HCT116 (cell line): ENCODE results near the gene RHOG. TPM values are rescaled to one million over a fixed set of nuclear protein-coding genes. Genes with fewer than 3 reads are reported as not detected.
"Not testable (repeated sequence)": the region's sequence is repeated elsewhere in the genome, so short reads cannot be mapped to it uniquely, and the experiment has no call there.

Experiments used
- ATAC-seq: fragments of 200-7000 bp; cut with Tn5 transposase; 2 replicates; pipeline ENCODE4 v1.9.1; 2020; ENCODE audit warnings: mild to moderate bottlenecking, moderate library complexity
- BruUV-seq: library from RNA; stranded (reverse); fragments of 400-500 nt; replicated peaks from 2 replicates; lab custom pipeline; 2021; lab: Mats Ljungman, UMichigan
- CTCF ChIA-PET: fragments of 300-600 bp; sonication (Branson Sonifier 250); formaldehyde crosslinking; loops from one replicate; lab custom pipeline; 2021; ENCODE audit warnings: antibody characterized with exemption; lab: Charles Lee
- POLR2A ChIA-PET: fragments of 300-600, 350-600 bp; sonication (Branson Sonifier 250); formaldehyde crosslinking; loops from one replicate; lab custom pipeline; 2021; ENCODE audit warnings: antibody characterized with exemption; lab: Charles Lee
- RAD21 ChIA-PET, 2 experiments: fragments of 300-600 bp; sonication (Branson Sonifier 250); formaldehyde crosslinking; loops; one replicate each; lab custom pipeline; 2023; ENCODE audit warnings: low total read pairs in 2 of 2; ENCODE audit not compliant: uncharacterized antibody in 2 of 2, unreplicated experiment in 2 of 2, low non-redundant PET in 1 of 2; lab: Charles Lee
- DNase-seq: peaks from one replicate; pipeline ENCODE4 v3.0.0-alpha.2; 2010; ENCODE audit warnings: low read depth, low spot score
- H2AFZ ChIP-seq: fragments of 200-600 bp; shearing (Covaris generic), sonication (generic); 2 replicates; pipeline ENCODE4 v1.6.1; 2017; ENCODE audit warnings: low read depth, mixed run types, mixed read lengths, antibody characterized with exemption, low read length; ENCODE audit not compliant: poor library complexity, severe bottlenecking
- H3K27ac ChIP-seq: 2 replicates; pipeline ENCODE4 v1.5.1; 2012; ENCODE audit warnings: low read depth, low read length
- H3K27me3 ChIP-seq: fragments of 200-600 bp; sonication (generic); 2 replicates; pipeline ENCODE4 v1.6.1; 2016; ENCODE audit warnings: mixed run types, low read length, mixed read lengths; ENCODE audit not compliant: insufficient read depth
- H3K36me3 ChIP-seq, 2 experiments: fragments of 200-500 bp in 1 of 2; fragments of 200-600 bp in 1 of 2; sonication (Bioruptor generic) in 1 of 2; sonication (generic) in 1 of 2; 2 replicates each; pipeline versions ENCODE4 v1.5.1 to v1.6.1; 2014 to 2016; ENCODE audit warnings: low read length in 2 of 2, inconsistent platforms in 1 of 2, mixed read lengths in 1 of 2, mixed run types in 1 of 2; ENCODE audit not compliant: insufficient read depth in 2 of 2, control insufficient read depth in 1 of 2
- H3K4me1 ChIP-seq, 2 experiments: fragments of 200-600 bp in 1 of 2; sonication (generic) in 1 of 2; 2 replicates each; pipeline versions ENCODE4 v1.5.1 to v1.6.1; 2012 to 2017; ENCODE audit warnings: low read length in 2 of 2, inconsistent platforms in 1 of 2, mild to moderate bottlenecking in 1 of 2, mixed read lengths in 1 of 2, mixed run types in 1 of 2, moderate library complexity in 1 of 2; ENCODE audit not compliant: insufficient read depth in 2 of 2, control insufficient read depth in 1 of 2
- H3K4me2 ChIP-seq: fragments of 200-600 bp; sonication (generic); 2 replicates; pipeline ENCODE4 v1.6.1; 2017; ENCODE audit warnings: mixed run types, low read length, mixed read lengths
- H3K4me3 ChIP-seq, 2 experiments: fragments of 200-600 bp in 1 of 2; sonication (generic) in 1 of 2; replicated peaks in 1 of 2; 2 replicates each; pipeline ENCODE4 v1.5.1; 2011 to 2016; ENCODE audit warnings: low read length in 2 of 2, control low read depth in 1 of 2, low read depth in 1 of 2, mild to moderate bottlenecking in 1 of 2, mixed read lengths in 1 of 2, mixed run types in 1 of 2
- H3K79me2 ChIP-seq: fragments of 200-600 bp; sonication (generic); 2 replicates; pipeline ENCODE4 v1.6.1; 2017; ENCODE audit warnings: mild to moderate bottlenecking, mixed run types, low read length, moderate library complexity, mixed read lengths; ENCODE audit not compliant: insufficient read depth
- H3K9ac ChIP-seq: fragments of 200-600 bp; sonication (generic); 2 replicates; pipeline ENCODE4 v1.6.1; 2016; ENCODE audit warnings: low read length, mixed read lengths
- H3K9me2 ChIP-seq: fragments of 200-600 bp; sonication (generic), shearing (Covaris generic); 2 replicates; pipeline ENCODE4 v1.6.1; 2017; ENCODE audit warnings: mixed run types, mild to moderate bottlenecking, moderate library complexity; ENCODE audit not compliant: insufficient read depth
- H3K9me3 ChIP-seq, 2 experiments: fragments of 200-500 bp in 1 of 2; fragments of 200-600 bp in 1 of 2; sonication (Bioruptor generic) in 1 of 2; sonication (generic) in 1 of 2; 2 replicates each; pipeline ENCODE4 v1.6.1; 2014 to 2017; ENCODE audit warnings: low read length in 2 of 2, mixed read lengths in 2 of 2, inconsistent platforms in 1 of 2, low read depth in 1 of 2, mild to moderate bottlenecking in 1 of 2, mixed run types in 1 of 2, moderate library complexity in 1 of 2; ENCODE audit not compliant: control insufficient read depth in 1 of 2, insufficient read depth in 1 of 2
- H4K20me1 ChIP-seq: fragments of 200-600 bp; sonication (generic), shearing (Covaris generic); 2 replicates; pipeline ENCODE4 v1.6.1; 2017; ENCODE audit warnings: mixed run types, mild to moderate bottlenecking, moderate library complexity; ENCODE audit not compliant: insufficient read depth
- EZH2 ChIP-seq: fragments of 200-600 bp; sonication (generic); IDR thresholded peaks from 2 replicates; pipeline ENCODE4 v1.6.1; 2017; ENCODE audit warnings: antibody characterized with exemption, mixed run types
- EZH2phosphoT487 ChIP-seq: fragments of 200-600 bp; IDR thresholded peaks from 2 replicates; pipeline ENCODE4 v1.6.1; 2018; ENCODE audit warnings: antibody characterized with exemption, borderline replicate concordance
- JUND ChIP-seq: IDR thresholded peaks from 2 replicates; pipeline ENCODE4 v1.6.1; 2012
- POLR2A ChIP-seq: IDR thresholded peaks from 2 replicates; pipeline ENCODE4 v1.7.0; 2011; ENCODE audit warnings: borderline replicate concordance; ENCODE audit not compliant: insufficient read depth, insufficient read length; ENCODE audit errors: extremely low read depth
- RAD21 ChIP-seq: IDR thresholded peaks from 2 replicates; pipeline ENCODE4 v1.6.1; 2012; ENCODE audit warnings: low read depth, mild to moderate bottlenecking
- SP1 ChIP-seq: IDR thresholded peaks from 2 replicates; pipeline ENCODE4 v1.6.1; 2012; ENCODE audit warnings: low read depth
- intact Hi-C: fragments of 100-400 bp; cut with micrococcal nuclease; formaldehyde crosslinking; loops from 2 replicates; pipeline ENCODE4 v1.10.0; 2022
- total RNA-seq: library from RNA; stranded (reverse); gene quantifications from one replicate; pipeline ENCODE4 v1.2.1, GENCODE V29; 2021; ENCODE audit not compliant: unreplicated experiment
- TF ChIP-seq, protein P1 (sequence below): IDR thresholded peaks from 2 replicates; pipeline ENCODE4 v1.6.1; 2011; ENCODE audit warnings: mild to moderate bottlenecking, low read length, moderate library complexity; ENCODE audit not compliant: insufficient replicate concordance; ENCODE audit errors: extremely low read depth
- TF ChIP-seq, protein P2 (sequence below), 3 experiments: fragments of 200-600 bp in 1 of 3; sonication (generic) in 1 of 3; IDR thresholded peaks in 2 of 3; conservative IDR thresholded peaks in 1 of 3; 2 replicates each; pipeline ENCODE4 v1.5.1; 2012 to 2017; ENCODE audit warnings: low read depth in 2 of 3, low read length in 2 of 3, antibody characterized with exemption in 1 of 3, borderline replicate concordance in 1 of 3, control low read depth in 1 of 3, mild to moderate bottlenecking in 1 of 3, mixed read lengths in 1 of 3, mixed run types in 1 of 3, moderate library complexity in 1 of 3; ENCODE audit not compliant: insufficient read depth in 1 of 3

Gene RHOG
- total RNA-seq, 1 experiment from 2014 or later, result 49.1 TPM

DNA sequence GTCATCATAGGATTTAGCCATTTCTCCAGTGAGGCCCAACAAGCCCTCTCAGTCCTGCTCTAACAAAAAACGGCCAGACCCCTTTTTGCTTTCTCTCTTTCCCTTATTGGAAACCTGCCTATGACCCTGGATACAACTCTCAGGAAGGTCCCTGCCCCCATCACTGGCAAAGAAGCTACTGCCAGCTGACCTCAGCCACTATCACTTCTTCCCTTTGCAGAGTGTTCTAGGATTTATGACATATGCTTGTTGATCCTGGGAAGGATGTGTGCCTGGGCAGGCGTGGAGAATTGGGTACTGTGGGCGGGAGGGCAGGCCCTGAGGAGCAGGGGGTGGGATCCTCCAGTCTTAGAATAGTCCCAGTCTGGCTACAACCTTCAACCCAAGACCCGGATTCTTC, 24.9 kb downstream of the RHOG start:
- POLR2A ChIA-PET, result no interaction called here
- RAD21 ChIA-PET, result no interaction called here
- CTCF ChIA-PET, result no interaction called here
- H3K4me1 ChIP-seq, result peaks cover 2 to 8% of the 10 kb centered on the region in 2 experiments; a peak in 1 of 4 replicates
- BruUV-seq, result no TSS peak
- H3K79me2 ChIP-seq, result no peaks in the 10 kb centered on the region
- H3K9me3 ChIP-seq, result no peaks in the 10 kb centered on the region
- no peak overlapping the region for H2AFZ ChIP-seq
- H3K36me3 ChIP-seq, result no peaks in the 10 kb centered on the region
- no peak overlapping the region for H3K4me2 ChIP-seq
- intact Hi-C loops, result no loop called here
- H3K4me3 ChIP-seq, result no peak overlapping the region
- H3K27ac ChIP-seq, result no peak overlapping the region
- TF ChIP-seq, protein P1, sequence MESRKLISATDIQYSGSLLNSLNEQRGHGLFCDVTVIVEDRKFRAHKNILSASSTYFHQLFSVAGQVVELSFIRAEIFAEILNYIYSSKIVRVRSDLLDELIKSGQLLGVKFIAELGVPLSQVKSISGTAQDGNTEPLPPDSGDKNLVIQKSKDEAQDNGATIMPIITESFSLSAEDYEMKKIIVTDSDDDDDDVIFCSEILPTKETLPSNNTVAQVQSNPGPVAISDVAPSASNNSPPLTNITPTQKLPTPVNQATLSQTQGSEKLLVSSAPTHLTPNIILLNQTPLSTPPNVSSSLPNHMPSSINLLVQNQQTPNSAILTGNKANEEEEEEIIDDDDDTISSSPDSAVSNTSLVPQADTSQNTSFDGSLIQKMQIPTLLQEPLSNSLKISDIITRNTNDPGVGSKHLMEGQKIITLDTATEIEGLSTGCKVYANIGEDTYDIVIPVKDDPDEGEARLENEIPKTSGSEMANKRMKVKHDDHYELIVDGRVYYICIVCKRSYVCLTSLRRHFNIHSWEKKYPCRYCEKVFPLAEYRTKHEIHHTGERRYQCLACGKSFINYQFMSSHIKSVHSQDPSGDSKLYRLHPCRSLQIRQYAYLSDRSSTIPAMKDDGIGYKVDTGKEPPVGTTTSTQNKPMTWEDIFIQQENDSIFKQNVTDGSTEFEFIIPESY, result no peak
- TF ChIP-seq RAD21 (no peak), EZH2 (no peak), SP1 (no peak), EZH2phosphoT487 (no peak), JUND (no peak), POLR2A (no peak)
- TF ChIP-seq, protein P2, sequence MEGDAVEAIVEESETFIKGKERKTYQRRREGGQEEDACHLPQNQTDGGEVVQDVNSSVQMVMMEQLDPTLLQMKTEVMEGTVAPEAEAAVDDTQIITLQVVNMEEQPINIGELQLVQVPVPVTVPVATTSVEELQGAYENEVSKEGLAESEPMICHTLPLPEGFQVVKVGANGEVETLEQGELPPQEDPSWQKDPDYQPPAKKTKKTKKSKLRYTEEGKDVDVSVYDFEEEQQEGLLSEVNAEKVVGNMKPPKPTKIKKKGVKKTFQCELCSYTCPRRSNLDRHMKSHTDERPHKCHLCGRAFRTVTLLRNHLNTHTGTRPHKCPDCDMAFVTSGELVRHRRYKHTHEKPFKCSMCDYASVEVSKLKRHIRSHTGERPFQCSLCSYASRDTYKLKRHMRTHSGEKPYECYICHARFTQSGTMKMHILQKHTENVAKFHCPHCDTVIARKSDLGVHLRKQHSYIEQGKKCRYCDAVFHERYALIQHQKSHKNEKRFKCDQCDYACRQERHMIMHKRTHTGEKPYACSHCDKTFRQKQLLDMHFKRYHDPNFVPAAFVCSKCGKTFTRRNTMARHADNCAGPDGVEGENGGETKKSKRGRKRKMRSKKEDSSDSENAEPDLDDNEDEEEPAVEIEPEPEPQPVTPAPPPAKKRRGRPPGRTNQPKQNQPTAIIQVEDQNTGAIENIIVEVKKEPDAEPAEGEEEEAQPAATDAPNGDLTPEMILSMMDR (IDR thresholded peaks at IDR 0.05 in 2 of 3, conservative IDR thresholded peaks at IDR 0.05 in 1 of 3; ENCODE audit: borderline replicate concordance in 1 of 3, insufficient read depth in 1 of 3, low read depth in 2 of 3, low read length in 2 of 3), result no peak
- no peak for DNase-seq
- no peak for ATAC-seq
- H3K9me2 ChIP-seq, result no peaks in the 10 kb centered on the region
- no peak overlapping the region for H3K9ac ChIP-seq
- no peaks in the 10 kb centered on the region for H3K27me3 ChIP-seq
- H4K20me1 ChIP-seq, result no peaks in the 10 kb centered on the region

DNA sequence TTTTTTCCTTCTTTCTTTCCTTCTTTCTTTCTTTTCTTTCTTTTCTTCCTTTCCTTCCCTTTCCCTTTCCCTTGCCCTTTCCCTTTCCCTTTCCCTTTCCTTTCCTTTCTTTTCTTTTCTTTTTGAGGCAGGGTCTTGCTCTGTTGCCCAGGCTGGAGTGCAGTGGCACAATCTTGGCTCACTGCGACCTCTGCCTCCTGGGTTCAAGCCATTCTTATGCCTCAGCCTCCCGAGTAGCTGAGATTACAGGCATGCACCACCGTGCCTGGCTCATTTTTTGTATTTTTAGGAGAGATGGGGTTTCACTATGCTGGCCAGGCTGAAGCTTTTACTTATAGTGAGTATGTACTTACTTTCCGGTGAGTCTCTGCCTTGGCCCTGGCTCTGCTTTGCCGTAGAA, 25.9 kb downstream of the RHOG start:
- POLR2A ChIA-PET, result not testable (repeated sequence)

More for the DNA sequence above, 25.9 kb downstream of the RHOG start:
- BruUV-seq, H3K36me3 ChIP-seq, H3K4me1 ChIP-seq, RAD21 ChIA-PET, H3K9me3 ChIP-seq, intact Hi-C loops, ATAC-seq, H3K27me3 ChIP-seq, H3K4me2 ChIP-seq, H3K4me3 ChIP-seq, H3K27ac ChIP-seq, H3K79me2 ChIP-seq, CTCF ChIA-PET, DNase-seq, H3K9ac ChIP-seq, H4K20me1 ChIP-seq, H2AFZ ChIP-seq, H3K9me2 ChIP-seq: not testable (repeated sequence)
